ENCODE data around the gene KRT2.

Gene KRT2

GRCh38 chr12:52643233-52644077 lies 8.6 kb downstream of the KRT2 start:
- Histone ChIP-seq H3K27ac (no peak overlapping the region), H3K27me3 (no peaks in the 10 kb centered on the region), H3K9me3 (no peaks in the 10 kb centered on the region), H3K4me1 (ENCODE audit: control insufficient read depth in 1 of 2, insufficient read depth in 1 of 2, low read depth in 1 of 2, low read length in 1 of 2) (no peaks in the 10 kb centered on the region), H3K4me3 (ENCODE audit: low read depth in 1 of 2, low read length in 1 of 2) (no peak overlapping the region), H3K36me3 (no peaks in the 10 kb centered on the region)
- no peak for TF ChIP-seq CTCF (IDR thresholded peaks at IDR 0.05)

- Histone ChIP-seq H3K4me3 (ENCODE audit: low read depth in 1 of 2, low read length in 1 of 2) (no peak overlapping the region), H3K4me1 (ENCODE audit: control insufficient read depth in 1 of 2, insufficient read depth in 1 of 2, low read depth in 1 of 2, low read length in 1 of 2) (no peaks in the 10 kb centered on the region), H3K36me3 (no peaks in the 10 kb centered on the region), H3K9me3 (no peaks in the 10 kb centered on the region), H3K27ac (no peak overlapping the region), H3K27me3 (no peaks in the 10 kb centered on the region)
- no peak for TF ChIP-seq CTCF (IDR thresholded peaks at IDR 0.05)
These were observed 10.5 kb downstream of the KRT2 start for GRCh38 chr12:52641468-52641867.

- no peak for TF ChIP-seq CTCF (IDR thresholded peaks at IDR 0.05)
- Histone ChIP-seq H3K9me3 (no peaks in the 10 kb centered on the region), H3K27ac (no peak overlapping the region), H3K27me3 (no peaks in the 10 kb centered on the region), H3K4me3 (ENCODE audit: low read depth in 1 of 2, low read length in 1 of 2) (no peak overlapping the region), H3K36me3 (no peaks in the 10 kb centered on the region), H3K4me1 (ENCODE audit: control insufficient read depth in 1 of 2, insufficient read depth in 1 of 2, low read depth in 1 of 2, low read length in 1 of 2) (no peaks in the 10 kb centered on the region)
These were observed 14.7 kb downstream of the KRT2 start for GRCh38 chr12:52637299-52637698.

- no peaks in the 10 kb centered on the region for H3K9me3 ChIP-seq
- H3K27me3 ChIP-seq, result no peaks in the 10 kb centered on the region
- no peaks in the 10 kb centered on the region for H3K4me1 ChIP-seq (ENCODE audit: control insufficient read depth in 1 of 2, insufficient read depth in 1 of 2, low read depth in 1 of 2, low read length in 1 of 2)
- TF ChIP-seq CTCF (IDR thresholded peaks at IDR 0.05), result no peak
- no peak overlapping the region for H3K27ac ChIP-seq
- no peaks in the 10 kb centered on the region for H3K36me3 ChIP-seq
- H3K4me3 ChIP-seq (ENCODE audit: low read depth in 1 of 2, low read length in 1 of 2), result no peak overlapping the region
These were observed 15.3 kb downstream of the KRT2 start for GRCh38 chr12:52636592-52637258.

GRCh38 chr12:52636189-52636588 lies 15.8 kb downstream of the KRT2 start:
- Histone ChIP-seq H3K4me3 (ENCODE audit: low read depth in 1 of 2, low read length in 1 of 2) (no peak overlapping the region), H3K27me3 (no peaks in the 10 kb centered on the region)

More at GRCh38 chr12:52636189-52636588, 15.8 kb downstream of the KRT2 start:
- H3K36me3 ChIP-seq, result no peaks in the 10 kb centered on the region
- H3K9me3 ChIP-seq, result no peaks in the 10 kb centered on the region
- no peak overlapping the region for H3K27ac ChIP-seq
- H3K4me1 ChIP-seq (ENCODE audit: control insufficient read depth in 1 of 2, insufficient read depth in 1 of 2, low read depth in 1 of 2, low read length in 1 of 2), result no peaks in the 10 kb centered on the region
- TF ChIP-seq CTCF (IDR thresholded peaks at IDR 0.05), result no peak
